RWPE2 (cell line): ENCODE data around the gene ARFGEF2.

Experiments
- ATAC-seq: fragments of 200-7000 bp; cut with Tn5 transposase; 3 replicates; pipeline ENCODE4 v1.9.1; 2021; ENCODE audit warnings: low read depth
- DNase-seq: peaks from one replicate; pipeline ENCODE4 v3.0.0-alpha.2; 2020; ENCODE audit warnings: low spot score
- H3K27ac ChIP-seq: fragments of 450-650 bp; 2 replicates; pipeline ENCODE4 v1.5.1; 2017; ENCODE audit warnings: mild to moderate bottlenecking; ENCODE audit not compliant: poor library complexity, severe bottlenecking
- H3K27me3 ChIP-seq: fragments of 250-450 bp; sonication (Bioruptor Pico); 2 replicates; pipeline ENCODE4 v1.5.1; 2021; ENCODE audit warnings: mild to moderate bottlenecking, moderate library complexity; ENCODE audit not compliant: insufficient read depth, poor library complexity, severe bottlenecking
- H3K36me3 ChIP-seq: fragments of 250-450 bp; sonication (Bioruptor Pico); 2 replicates; pipeline ENCODE4 v1.5.1; 2020; ENCODE audit warnings: low read depth, mild to moderate bottlenecking, moderate library complexity
- H3K4me1 ChIP-seq: fragments of 250-450 bp; sonication (Bioruptor Pico); 2 replicates; pipeline ENCODE4 v1.5.1; 2021; ENCODE audit warnings: mild to moderate bottlenecking, moderate library complexity; ENCODE audit not compliant: insufficient read depth, poor library complexity, severe bottlenecking
- H3K4me3 ChIP-seq: fragments of 250-450 bp; sonication (Bioruptor Pico); 2 replicates; pipeline ENCODE4 v1.5.1; 2021; ENCODE audit warnings: mild to moderate bottlenecking, moderate library complexity; ENCODE audit not compliant: severe bottlenecking
- H3K9me3 ChIP-seq: fragments of 250-450 bp; sonication (Bioruptor Pico); 2 replicates; pipeline ENCODE4 v1.5.1; 2021; ENCODE audit warnings: mild to moderate bottlenecking, moderate library complexity; ENCODE audit not compliant: severe bottlenecking
- TF ChIP-seq, protein P1 (sequence below): fragments of 450-650 bp; IDR thresholded peaks from one replicate; pipeline ENCODE4 v1.5.1; 2017; ENCODE audit warnings: mild to moderate bottlenecking, moderate library complexity; ENCODE audit not compliant: poor library complexity, severe bottlenecking

The ARFGEF2 gene

GRCh38 chr20:49029203-49029602 is 107.7 kb downstream of the ARFGEF2 start:
- ATAC-seq (no peak), DNase-seq (no peak)
- Histone ChIP-seq H3K4me3 (no peak overlapping the region), H3K9me3 (no peaks in the 10 kb centered on the region), H3K36me3 (peaks cover 98% of the 10 kb centered on the region), H3K27me3 (no peaks in the 10 kb centered on the region), H3K27ac (no peak overlapping the region), H3K4me1 (no peaks in the 10 kb centered on the region)
- TF ChIP-seq, protein P1, sequence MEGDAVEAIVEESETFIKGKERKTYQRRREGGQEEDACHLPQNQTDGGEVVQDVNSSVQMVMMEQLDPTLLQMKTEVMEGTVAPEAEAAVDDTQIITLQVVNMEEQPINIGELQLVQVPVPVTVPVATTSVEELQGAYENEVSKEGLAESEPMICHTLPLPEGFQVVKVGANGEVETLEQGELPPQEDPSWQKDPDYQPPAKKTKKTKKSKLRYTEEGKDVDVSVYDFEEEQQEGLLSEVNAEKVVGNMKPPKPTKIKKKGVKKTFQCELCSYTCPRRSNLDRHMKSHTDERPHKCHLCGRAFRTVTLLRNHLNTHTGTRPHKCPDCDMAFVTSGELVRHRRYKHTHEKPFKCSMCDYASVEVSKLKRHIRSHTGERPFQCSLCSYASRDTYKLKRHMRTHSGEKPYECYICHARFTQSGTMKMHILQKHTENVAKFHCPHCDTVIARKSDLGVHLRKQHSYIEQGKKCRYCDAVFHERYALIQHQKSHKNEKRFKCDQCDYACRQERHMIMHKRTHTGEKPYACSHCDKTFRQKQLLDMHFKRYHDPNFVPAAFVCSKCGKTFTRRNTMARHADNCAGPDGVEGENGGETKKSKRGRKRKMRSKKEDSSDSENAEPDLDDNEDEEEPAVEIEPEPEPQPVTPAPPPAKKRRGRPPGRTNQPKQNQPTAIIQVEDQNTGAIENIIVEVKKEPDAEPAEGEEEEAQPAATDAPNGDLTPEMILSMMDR, result no peak

DNA sequence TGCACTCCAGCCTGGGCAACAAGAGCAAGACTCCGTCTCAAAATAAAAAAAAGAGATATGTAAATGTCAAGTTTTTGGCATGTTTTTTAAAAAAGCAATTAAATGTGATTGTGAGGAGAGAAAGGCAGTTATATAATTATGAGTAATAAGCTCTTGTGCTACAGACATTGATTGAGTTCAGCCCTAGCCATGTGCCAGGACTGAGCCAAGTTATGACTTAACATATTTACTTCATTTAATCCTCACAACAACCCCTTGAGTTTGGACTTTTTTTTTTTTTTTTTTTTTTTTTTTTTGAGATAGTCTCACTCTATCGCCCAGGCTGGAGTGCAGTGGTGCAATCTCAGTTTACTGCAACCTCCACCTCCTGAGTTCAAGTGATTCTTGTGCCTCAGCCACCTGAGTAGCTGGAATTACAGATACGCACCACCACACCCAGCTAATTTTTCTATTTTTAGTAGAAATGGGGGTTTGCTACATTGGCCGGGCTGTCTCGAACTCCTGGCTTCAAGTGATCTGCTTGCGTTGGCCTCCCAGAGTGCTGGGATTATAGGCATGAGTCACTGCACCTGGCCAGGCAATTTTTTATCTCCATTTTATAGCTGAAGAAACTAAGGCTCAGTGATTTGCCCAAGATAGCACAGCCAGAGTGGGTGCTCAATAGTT is 109.6 kb downstream of the ARFGEF2 start:
- Histone ChIP-seq H3K4me1 (no peaks in the 10 kb centered on the region), H3K9me3 (no peaks in the 10 kb centered on the region), H3K36me3 (peaks cover 98% of the 10 kb centered on the region), H3K27ac (no peak overlapping the region), H3K4me3 (no peak overlapping the region), H3K27me3 (no peaks in the 10 kb centered on the region)
- TF ChIP-seq, protein P1, result no peak
- DNase-seq (no peak), ATAC-seq (no peak)

GRCh38 chr20:49032455-49032854 is 110.9 kb downstream of the ARFGEF2 start:
- H3K36me3 ChIP-seq, result peaks cover 93% of the 10 kb centered on the region

DNA sequence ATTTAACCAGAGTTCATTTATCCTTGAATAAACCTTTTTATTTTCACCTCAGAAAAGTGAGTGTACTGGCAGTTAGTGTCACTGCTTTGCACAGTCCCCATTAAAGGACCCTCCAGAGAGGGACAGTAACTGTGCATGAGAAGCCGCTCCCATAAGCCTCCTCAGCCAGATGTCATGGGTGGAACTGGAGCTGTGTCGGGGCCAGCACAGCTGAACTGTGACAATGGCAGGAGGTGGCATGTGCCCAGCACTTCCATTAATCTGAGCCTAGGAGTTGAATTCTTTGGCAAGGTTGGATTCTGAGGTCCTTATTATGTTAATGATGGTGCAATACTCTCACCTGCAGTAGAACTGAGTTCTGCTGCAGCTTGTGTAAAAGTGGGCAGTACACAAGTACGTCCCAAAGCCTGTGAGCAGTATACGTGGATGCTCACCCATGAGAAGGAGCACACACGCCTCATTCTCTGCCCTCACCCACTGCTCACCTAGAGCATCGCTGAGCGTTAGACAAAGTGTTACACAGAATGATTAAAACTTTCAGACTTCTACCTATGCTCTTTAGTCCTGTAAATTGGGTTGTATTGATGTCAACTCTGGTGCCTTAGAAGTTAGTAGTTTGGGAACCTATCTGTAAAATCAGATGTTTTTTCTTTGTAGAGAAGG is 112.7 kb downstream of the ARFGEF2 start:
- Histone ChIP-seq H3K9me3 (no peaks in the 10 kb centered on the region), H3K27ac (no peak overlapping the region), H3K4me3 (no peak overlapping the region), H3K36me3 (peaks cover 76% of the 10 kb centered on the region), H3K4me1 (no peaks in the 10 kb centered on the region), H3K27me3 (no peaks in the 10 kb centered on the region)
- DNase-seq (no peak), ATAC-seq (peak; percentile 25; the same call in 1 of the 3 replicates)
- TF ChIP-seq, protein P1, result no peak

More at GRCh38 chr20:49032455-49032854, 110.9 kb downstream of the ARFGEF2 start:
- Histone ChIP-seq H3K27ac (no peak overlapping the region), H3K9me3 (no peaks in the 10 kb centered on the region), H3K4me3 (no peak overlapping the region), H3K4me1 (no peaks in the 10 kb centered on the region), H3K27me3 (no peaks in the 10 kb centered on the region)
- ATAC-seq, result no peak
- TF ChIP-seq, protein P1, result no peak
- no peak for DNase-seq

- Histone ChIP-seq H3K4me1 (no peaks in the 10 kb centered on the region), H3K9me3 (no peaks in the 10 kb centered on the region), H3K27me3 (no peaks in the 10 kb centered on the region), H3K36me3 (peaks cover 40% of the 10 kb centered on the region), H3K4me3 (no peak overlapping the region), H3K27ac (no peak overlapping the region)
- TF ChIP-seq, protein P1, result no peak
- DNase-seq, result no peak
- ATAC-seq, result no peak
Measured at GRCh38 chr20:49037962-49038387, 116.5 kb downstream of the ARFGEF2 start.
